HCT116 (cell line): ENCODE measurements around the gene SMIM14. TPM values are rescaled to one million over a fixed set of nuclear protein-coding genes. Genes with fewer than 3 reads are reported as not detected.

Experiments used
- ATAC-seq: fragments of 200-7000 bp; cut with Tn5 transposase; 2 replicates; pipeline ENCODE4 v1.9.1; 2020; ENCODE audit warnings: mild to moderate bottlenecking, moderate library complexity
- BruUV-seq: library from RNA; stranded (reverse); fragments of 400-500 nt; replicated peaks from 2 replicates; lab custom pipeline; 2021; lab: Mats Ljungman, UMichigan
- CTCF ChIA-PET: fragments of 300-600 bp; sonication (Branson Sonifier 250); formaldehyde crosslinking; loops from one replicate; lab custom pipeline; 2021; ENCODE audit warnings: antibody characterized with exemption; lab: Charles Lee
- POLR2A ChIA-PET: fragments of 300-600, 350-600 bp; sonication (Branson Sonifier 250); formaldehyde crosslinking; loops from one replicate; lab custom pipeline; 2021; ENCODE audit warnings: antibody characterized with exemption; lab: Charles Lee
- RAD21 ChIA-PET, 2 experiments: fragments of 300-600 bp; sonication (Branson Sonifier 250); formaldehyde crosslinking; loops; one replicate each; lab custom pipeline; 2023; ENCODE audit warnings: low total read pairs in 2 of 2; ENCODE audit not compliant: uncharacterized antibody in 2 of 2, unreplicated experiment in 2 of 2, low non-redundant PET in 1 of 2; lab: Charles Lee
- DNase-seq: peaks from one replicate; pipeline ENCODE4 v3.0.0-alpha.2; 2010; ENCODE audit warnings: low read depth, low spot score
- H2AFZ ChIP-seq: fragments of 200-600 bp; shearing (Covaris generic), sonication (generic); 2 replicates; pipeline ENCODE4 v1.6.1; 2017; ENCODE audit warnings: low read depth, mixed run types, mixed read lengths, antibody characterized with exemption, low read length; ENCODE audit not compliant: poor library complexity, severe bottlenecking
- H3K27ac ChIP-seq: 2 replicates; pipeline ENCODE4 v1.5.1; 2012; ENCODE audit warnings: low read depth, low read length
- H3K27me3 ChIP-seq: fragments of 200-600 bp; sonication (generic); 2 replicates; pipeline ENCODE4 v1.6.1; 2016; ENCODE audit warnings: mixed run types, low read length, mixed read lengths; ENCODE audit not compliant: insufficient read depth
- H3K36me3 ChIP-seq, 2 experiments: fragments of 200-500 bp in 1 of 2; fragments of 200-600 bp in 1 of 2; sonication (Bioruptor generic) in 1 of 2; sonication (generic) in 1 of 2; 2 replicates each; pipeline versions ENCODE4 v1.5.1 to v1.6.1; 2014 to 2016; ENCODE audit warnings: low read length in 2 of 2, inconsistent platforms in 1 of 2, mixed read lengths in 1 of 2, mixed run types in 1 of 2; ENCODE audit not compliant: insufficient read depth in 2 of 2, control insufficient read depth in 1 of 2
- H3K4me1 ChIP-seq, 2 experiments: fragments of 200-600 bp in 1 of 2; sonication (generic) in 1 of 2; 2 replicates each; pipeline versions ENCODE4 v1.5.1 to v1.6.1; 2012 to 2017; ENCODE audit warnings: low read length in 2 of 2, inconsistent platforms in 1 of 2, mild to moderate bottlenecking in 1 of 2, mixed read lengths in 1 of 2, mixed run types in 1 of 2, moderate library complexity in 1 of 2; ENCODE audit not compliant: insufficient read depth in 2 of 2, control insufficient read depth in 1 of 2
- H3K4me2 ChIP-seq: fragments of 200-600 bp; sonication (generic); 2 replicates; pipeline ENCODE4 v1.6.1; 2017; ENCODE audit warnings: mixed run types, low read length, mixed read lengths
- H3K4me3 ChIP-seq, 2 experiments: fragments of 200-600 bp in 1 of 2; sonication (generic) in 1 of 2; replicated peaks in 1 of 2; 2 replicates each; pipeline ENCODE4 v1.5.1; 2011 to 2016; ENCODE audit warnings: low read length in 2 of 2, control low read depth in 1 of 2, low read depth in 1 of 2, mild to moderate bottlenecking in 1 of 2, mixed read lengths in 1 of 2, mixed run types in 1 of 2
- H3K79me2 ChIP-seq: fragments of 200-600 bp; sonication (generic); 2 replicates; pipeline ENCODE4 v1.6.1; 2017; ENCODE audit warnings: mild to moderate bottlenecking, mixed run types, low read length, moderate library complexity, mixed read lengths; ENCODE audit not compliant: insufficient read depth
- H3K9ac ChIP-seq: fragments of 200-600 bp; sonication (generic); 2 replicates; pipeline ENCODE4 v1.6.1; 2016; ENCODE audit warnings: low read length, mixed read lengths
- H3K9me2 ChIP-seq: fragments of 200-600 bp; sonication (generic), shearing (Covaris generic); 2 replicates; pipeline ENCODE4 v1.6.1; 2017; ENCODE audit warnings: mixed run types, mild to moderate bottlenecking, moderate library complexity; ENCODE audit not compliant: insufficient read depth
- H3K9me3 ChIP-seq, 2 experiments: fragments of 200-500 bp in 1 of 2; fragments of 200-600 bp in 1 of 2; sonication (Bioruptor generic) in 1 of 2; sonication (generic) in 1 of 2; 2 replicates each; pipeline ENCODE4 v1.6.1; 2014 to 2017; ENCODE audit warnings: low read length in 2 of 2, mixed read lengths in 2 of 2, inconsistent platforms in 1 of 2, low read depth in 1 of 2, mild to moderate bottlenecking in 1 of 2, mixed run types in 1 of 2, moderate library complexity in 1 of 2; ENCODE audit not compliant: control insufficient read depth in 1 of 2, insufficient read depth in 1 of 2
- H4K20me1 ChIP-seq: fragments of 200-600 bp; sonication (generic), shearing (Covaris generic); 2 replicates; pipeline ENCODE4 v1.6.1; 2017; ENCODE audit warnings: mixed run types, mild to moderate bottlenecking, moderate library complexity; ENCODE audit not compliant: insufficient read depth
- CTCF ChIP-seq, 3 experiments: fragments of 200-600 bp in 1 of 3; sonication (generic) in 1 of 3; IDR thresholded peaks in 2 of 3; conservative IDR thresholded peaks in 1 of 3; 2 replicates each; pipeline ENCODE4 v1.5.1; 2012 to 2017; ENCODE audit warnings: low read depth in 2 of 3, low read length in 2 of 3, antibody characterized with exemption in 1 of 3, borderline replicate concordance in 1 of 3, control low read depth in 1 of 3, mild to moderate bottlenecking in 1 of 3, mixed read lengths in 1 of 3, mixed run types in 1 of 3, moderate library complexity in 1 of 3; ENCODE audit not compliant: insufficient read depth in 1 of 3
- EGR1 ChIP-seq: IDR thresholded peaks from 2 replicates; pipeline ENCODE4 v1.6.1; 2012; ENCODE audit warnings: low read depth
- ELF1 ChIP-seq: IDR thresholded peaks from 2 replicates; pipeline ENCODE4 v1.6.1; 2012; ENCODE audit warnings: low read depth, borderline replicate concordance
- JUND ChIP-seq: IDR thresholded peaks from 2 replicates; pipeline ENCODE4 v1.6.1; 2012
- MAX ChIP-seq: IDR thresholded peaks from 2 replicates; pipeline ENCODE4 v1.6.1; 2012
- POLR2AphosphoS5 ChIP-seq: IDR thresholded peaks from 2 replicates; pipeline ENCODE4 v1.6.1; 2011; ENCODE audit warnings: mild to moderate bottlenecking, low read depth, low read length, moderate library complexity
- SIN3A ChIP-seq: IDR thresholded peaks from 2 replicates; pipeline ENCODE4 v1.6.1; 2012; ENCODE audit warnings: low read depth
- SP1 ChIP-seq: IDR thresholded peaks from 2 replicates; pipeline ENCODE4 v1.6.1; 2012; ENCODE audit warnings: low read depth
- TCF7L2 ChIP-seq: IDR thresholded peaks from 2 replicates; pipeline ENCODE4 v1.7.0; 2011; ENCODE audit warnings: borderline replicate concordance, inconsistent platforms; ENCODE audit not compliant: insufficient read depth, insufficient read length; ENCODE audit errors: extremely low read depth
- ZFX ChIP-seq: fragments of 450-650 bp; IDR thresholded peaks from 2 replicates; pipeline ENCODE4 v1.6.1; 2017
- ZNF274 ChIP-seq: fragments of 200-500 bp; sonication (Bioruptor generic); IDR thresholded peaks from 2 replicates; pipeline ENCODE4 v1.6.1; 2014; ENCODE audit warnings: mild to moderate bottlenecking, low read depth, low read length, inconsistent platforms
- intact Hi-C: fragments of 100-400 bp; cut with micrococcal nuclease; formaldehyde crosslinking; loops from 2 replicates; pipeline ENCODE4 v1.10.0; 2022
- total RNA-seq: library from RNA; stranded (reverse); gene quantifications from one replicate; pipeline ENCODE4 v1.2.1, GENCODE V29; 2021; ENCODE audit not compliant: unreplicated experiment
- TF ChIP-seq, protein P1 (sequence below): IDR thresholded peaks from 2 replicates; pipeline ENCODE4 v1.6.1; 2012

SMIM14 gene
- total RNA-seq, 1 experiment from 2014 or later = 21.6 TPM

- no peak overlapping the region for H3K27ac ChIP-seq
- H3K36me3 ChIP-seq = no peaks in the 10 kb centered on the region
- H3K4me2 ChIP-seq = no peak overlapping the region
- ATAC-seq (no peak), DNase-seq (no peak)
- no peak overlapping the region for H3K9ac ChIP-seq
- TF ChIP-seq JUND = no peak
- no peak for TF ChIP-seq ZNF274
- no peak for TF ChIP-seq TCF7L2
- no peak for TF ChIP-seq EGR1
- no peak for TF ChIP-seq MAX
- TF ChIP-seq POLR2AphosphoS5 = no peak
- TF ChIP-seq ELF1 = no peak
- TF ChIP-seq, protein P1, sequence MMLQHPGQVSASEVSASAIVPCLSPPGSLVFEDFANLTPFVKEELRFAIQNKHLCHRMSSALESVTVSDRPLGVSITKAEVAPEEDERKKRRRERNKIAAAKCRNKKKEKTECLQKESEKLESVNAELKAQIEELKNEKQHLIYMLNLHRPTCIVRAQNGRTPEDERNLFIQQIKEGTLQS = no peak
- no peak for TF ChIP-seq CTCF (IDR thresholded peaks at IDR 0.05 in 2 of 3, conservative IDR thresholded peaks at IDR 0.05 in 1 of 3; ENCODE audit: borderline replicate concordance in 1 of 3, insufficient read depth in 1 of 3, low read depth in 2 of 3, low read length in 2 of 3)
- TF ChIP-seq ZFX = no peak
- no peak for TF ChIP-seq SP1
- TF ChIP-seq SIN3A = no peak
- H2AFZ ChIP-seq = no peak overlapping the region
- BruUV-seq = no TSS peak
- H3K9me2 ChIP-seq = no peaks in the 10 kb centered on the region
- H3K4me3 ChIP-seq = no peak overlapping the region
- RAD21 ChIA-PET = no interaction called here
- intact Hi-C loops = no loop called here
- no peaks in the 10 kb centered on the region; a peak in 1 of 4 replicates for H3K9me3 ChIP-seq
- no peaks in the 10 kb centered on the region for H4K20me1 ChIP-seq
- H3K27me3 ChIP-seq = no peaks in the 10 kb centered on the region
- H3K4me1 ChIP-seq = peaks cover 3 to 7% of the 10 kb centered on the region in 2 experiments; a peak in 1 of 4 replicates
- POLR2A ChIA-PET = no interaction called here
- CTCF ChIA-PET = no interaction called here
- H3K79me2 ChIP-seq = no peaks in the 10 kb centered on the region
These were observed 67.6 kb downstream of the SMIM14 start for GRCh38 chr4:39571054-39571453.
